SH-SY5Y (cell line): ENCODE measurements around the gene TUBB4B.

Source experiments
- GATA2 ChIP-seq: IDR thresholded peaks from 2 replicates; pipeline ENCODE4 v1.6.1; 2011; ENCODE audit warnings: mild to moderate bottlenecking, low read depth, low read length
- GATA3 ChIP-seq: IDR thresholded peaks from 2 replicates; pipeline ENCODE4 v1.6.1; 2011; ENCODE audit warnings: low read depth, mild to moderate bottlenecking, low read length, moderate library complexity

- TF ChIP-seq GATA3 (no peak), GATA2 (no peak)
Measured at GRCh38 chr9:137221506-137222111, 19.5 kb upstream of the TUBB4B start.
